ENCODE measurements around the gene RASL12.
"Not testable (repeated sequence)": the region's sequence is repeated elsewhere in the genome, so short reads cannot be mapped to it uniquely, and the experiment has no call there.

RASL12 gene

DNA sequence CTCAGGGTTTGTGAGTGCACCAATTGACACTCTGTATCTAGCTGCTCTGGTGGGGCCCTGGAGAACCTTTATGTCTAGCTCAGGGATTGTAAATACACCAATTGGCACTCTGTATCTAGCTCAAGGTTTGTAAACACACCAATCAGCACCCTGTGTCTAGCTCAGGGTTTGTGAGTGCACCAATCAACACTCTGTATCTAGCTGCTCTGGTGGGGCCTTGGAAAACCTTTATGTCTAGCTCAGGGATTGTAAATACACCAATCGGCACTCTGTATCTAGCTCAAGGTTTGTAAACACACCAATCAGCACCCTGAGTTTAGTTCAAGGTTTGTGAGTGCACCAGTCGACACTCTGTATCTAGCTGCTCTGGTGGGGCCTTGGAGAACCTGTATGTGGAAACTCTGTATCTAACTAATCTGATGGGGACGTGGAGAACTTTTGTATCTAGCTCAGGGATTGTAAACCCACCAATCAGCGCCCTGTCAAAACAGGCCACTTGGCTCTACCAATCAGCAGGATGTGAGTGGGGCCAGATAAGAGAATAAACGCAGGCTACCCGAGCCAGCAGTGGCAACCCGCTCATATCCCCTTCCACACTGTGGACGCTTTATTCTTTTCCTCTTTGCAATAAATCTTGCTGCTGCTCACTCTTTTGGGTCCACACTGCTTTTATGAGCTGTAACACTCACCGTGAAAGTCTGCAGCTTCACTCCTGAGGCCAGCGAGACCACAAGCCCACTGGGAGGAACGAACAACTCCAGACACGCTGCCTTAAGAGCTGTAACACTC lies 8.0 kb upstream of the RASL12 start:
- not testable (repeated sequence) for H3K36me3 ChIP-seq (ENCODE audit: control insufficient read depth, insufficient read depth, low read length); H3K4me1 ChIP-seq (ENCODE audit: control insufficient read depth, insufficient read depth, low read length, poor library complexity, severe bottlenecking); H3K4me3 ChIP-seq (ENCODE audit: insufficient read depth, low read depth, low read length, poor library complexity, severe bottlenecking); H3K9me3 ChIP-seq (ENCODE audit: control insufficient read depth, low read length); H3K27ac ChIP-seq (ENCODE audit: insufficient read depth, low read length, poor library complexity, severe bottlenecking); DNase-seq; H3K27me3 ChIP-seq (replicated peaks; ENCODE audit: control insufficient read depth, insufficient read depth, low read length, poor library complexity, severe bottlenecking)

DNA sequence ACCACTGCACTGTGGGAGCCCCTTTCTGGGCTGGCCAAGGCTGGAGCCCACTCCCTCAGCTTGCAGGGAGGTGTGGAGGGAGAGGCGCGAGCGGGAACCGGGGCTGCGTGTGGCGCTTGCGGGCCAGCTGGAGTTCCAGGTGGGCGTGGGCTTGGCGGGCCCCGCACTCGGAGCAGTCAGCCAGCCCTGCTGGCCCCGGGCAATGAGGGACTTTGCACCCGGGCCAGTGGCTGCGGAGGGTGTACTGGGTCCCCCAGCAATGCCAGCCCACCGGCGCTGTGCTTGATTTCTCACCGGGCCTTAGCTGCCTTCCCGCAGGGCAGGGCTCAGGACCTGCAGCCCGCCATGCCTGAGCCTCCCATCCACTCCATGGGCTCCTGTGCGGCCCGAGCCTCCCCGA lies 7.2 kb upstream of the RASL12 start:
- H3K27ac ChIP-seq (ENCODE audit: insufficient read depth, low read length, poor library complexity, severe bottlenecking); H3K27me3 ChIP-seq (replicated peaks; ENCODE audit: control insufficient read depth, insufficient read depth, low read length, poor library complexity, severe bottlenecking); DNase-seq; H3K4me3 ChIP-seq (ENCODE audit: insufficient read depth, low read depth, low read length, poor library complexity, severe bottlenecking); H3K36me3 ChIP-seq (ENCODE audit: control insufficient read depth, insufficient read depth, low read length); H3K4me1 ChIP-seq (ENCODE audit: control insufficient read depth, insufficient read depth, low read length, poor library complexity, severe bottlenecking); H3K9me3 ChIP-seq (ENCODE audit: control insufficient read depth, low read length): not testable (repeated sequence)

DNA sequence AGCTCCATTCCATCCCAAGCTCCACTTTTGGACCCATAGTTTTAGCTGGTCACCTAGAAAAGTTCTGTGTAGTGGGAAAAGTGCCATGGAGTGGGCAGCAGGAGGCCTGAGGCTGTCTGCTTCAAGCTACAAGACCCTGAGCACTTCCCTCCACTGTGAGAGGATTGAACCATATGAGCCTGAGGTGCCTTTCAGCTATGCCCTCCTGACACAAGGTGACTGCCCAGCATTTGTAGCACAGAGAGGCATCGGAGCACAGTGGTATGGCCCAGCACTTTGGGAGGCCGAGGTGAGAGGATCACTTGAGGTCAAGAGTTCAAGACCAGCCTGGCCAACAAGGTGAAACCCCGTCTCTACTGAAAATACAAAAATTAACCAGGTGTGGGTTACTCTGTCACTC lies 4.8 kb upstream of the RASL12 start:
- H3K4me1 ChIP-seq (ENCODE audit: control insufficient read depth, insufficient read depth, low read length, poor library complexity, severe bottlenecking) = no peaks in the 10 kb centered on the region
- no peak for DNase-seq
- H3K9me3 ChIP-seq (ENCODE audit: control insufficient read depth, low read length) = no peaks in the 10 kb centered on the region
- peaks cover 3% of the 10 kb centered on the region for H3K27me3 ChIP-seq (replicated peaks; ENCODE audit: control insufficient read depth, insufficient read depth, low read length, poor library complexity, severe bottlenecking)
- H3K27ac ChIP-seq (ENCODE audit: insufficient read depth, low read length, poor library complexity, severe bottlenecking) = no peak overlapping the region
- no peak overlapping the region for H3K4me3 ChIP-seq (ENCODE audit: insufficient read depth, low read depth, low read length, poor library complexity, severe bottlenecking)
- H3K36me3 ChIP-seq (ENCODE audit: control insufficient read depth, insufficient read depth, low read length) = no peaks in the 10 kb centered on the region

DNA sequence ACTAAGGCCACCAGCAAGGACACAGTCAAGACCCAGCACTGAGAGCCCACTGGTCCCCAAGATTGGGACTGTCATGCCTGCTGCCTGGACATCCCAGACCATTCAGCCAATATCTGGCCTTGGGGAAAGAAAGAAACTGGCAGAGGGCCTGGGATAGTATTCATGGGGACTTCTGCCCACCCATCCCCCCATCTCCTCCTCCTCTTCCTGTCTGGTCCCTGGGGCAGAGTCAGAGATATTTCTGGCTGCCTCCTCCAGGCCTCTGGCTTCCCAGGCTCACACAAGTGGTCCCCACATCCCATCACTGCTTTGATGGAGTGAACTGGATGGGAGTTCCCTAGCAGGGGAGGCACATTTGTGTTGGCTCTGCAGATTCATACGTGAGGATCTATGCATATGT lies 4.2 kb upstream of the RASL12 start:
- Histone ChIP-seq H3K4me3 (ENCODE audit: insufficient read depth, low read depth, low read length, poor library complexity, severe bottlenecking) (no peak overlapping the region), H3K9me3 (ENCODE audit: control insufficient read depth, low read length) (no peaks in the 10 kb centered on the region), H3K4me1 (ENCODE audit: control insufficient read depth, insufficient read depth, low read length, poor library complexity, severe bottlenecking) (no peaks in the 10 kb centered on the region), H3K27ac (ENCODE audit: insufficient read depth, low read length, poor library complexity, severe bottlenecking) (no peak overlapping the region), H3K36me3 (ENCODE audit: control insufficient read depth, insufficient read depth, low read length) (no peaks in the 10 kb centered on the region), H3K27me3 (replicated peaks; ENCODE audit: control insufficient read depth, insufficient read depth, low read length, poor library complexity, severe bottlenecking) (peaks cover 2% of the 10 kb centered on the region)
- DNase-seq = no peak

DNA sequence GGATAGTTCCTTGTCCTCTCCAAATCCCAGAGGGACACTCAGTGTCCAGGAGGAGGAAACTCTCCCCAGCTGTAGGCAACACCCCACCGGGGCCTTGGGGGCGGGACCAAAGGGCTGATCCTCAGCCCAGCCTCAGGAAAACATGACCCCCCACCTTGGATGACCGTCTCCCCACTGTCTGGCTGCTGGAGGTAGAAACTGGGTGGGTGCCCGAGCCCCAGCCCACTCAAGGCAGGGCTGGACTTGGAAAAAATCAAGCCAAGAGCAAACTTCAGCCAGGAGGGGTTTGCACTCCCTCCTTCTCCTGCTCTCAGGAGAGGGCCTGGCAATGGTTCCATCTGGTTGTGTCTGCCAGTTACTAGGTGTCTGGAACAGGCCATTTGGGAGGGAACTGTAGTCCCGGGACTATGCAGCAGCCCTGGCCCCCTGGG lies 3.6 kb upstream of the RASL12 start:
- no peak for DNase-seq
- H3K27ac ChIP-seq (ENCODE audit: insufficient read depth, low read length, poor library complexity, severe bottlenecking) = no peak overlapping the region
- no peaks in the 10 kb centered on the region for H3K9me3 ChIP-seq (ENCODE audit: control insufficient read depth, low read length)
- no peaks in the 10 kb centered on the region for H3K4me1 ChIP-seq (ENCODE audit: control insufficient read depth, insufficient read depth, low read length, poor library complexity, severe bottlenecking)
- H3K36me3 ChIP-seq (ENCODE audit: control insufficient read depth, insufficient read depth, low read length) = no peaks in the 10 kb centered on the region
- peaks cover 3% of the 10 kb centered on the region for H3K27me3 ChIP-seq (replicated peaks; ENCODE audit: control insufficient read depth, insufficient read depth, low read length, poor library complexity, severe bottlenecking)
- no peak overlapping the region for H3K4me3 ChIP-seq (ENCODE audit: insufficient read depth, low read depth, low read length, poor library complexity, severe bottlenecking)

DNA sequence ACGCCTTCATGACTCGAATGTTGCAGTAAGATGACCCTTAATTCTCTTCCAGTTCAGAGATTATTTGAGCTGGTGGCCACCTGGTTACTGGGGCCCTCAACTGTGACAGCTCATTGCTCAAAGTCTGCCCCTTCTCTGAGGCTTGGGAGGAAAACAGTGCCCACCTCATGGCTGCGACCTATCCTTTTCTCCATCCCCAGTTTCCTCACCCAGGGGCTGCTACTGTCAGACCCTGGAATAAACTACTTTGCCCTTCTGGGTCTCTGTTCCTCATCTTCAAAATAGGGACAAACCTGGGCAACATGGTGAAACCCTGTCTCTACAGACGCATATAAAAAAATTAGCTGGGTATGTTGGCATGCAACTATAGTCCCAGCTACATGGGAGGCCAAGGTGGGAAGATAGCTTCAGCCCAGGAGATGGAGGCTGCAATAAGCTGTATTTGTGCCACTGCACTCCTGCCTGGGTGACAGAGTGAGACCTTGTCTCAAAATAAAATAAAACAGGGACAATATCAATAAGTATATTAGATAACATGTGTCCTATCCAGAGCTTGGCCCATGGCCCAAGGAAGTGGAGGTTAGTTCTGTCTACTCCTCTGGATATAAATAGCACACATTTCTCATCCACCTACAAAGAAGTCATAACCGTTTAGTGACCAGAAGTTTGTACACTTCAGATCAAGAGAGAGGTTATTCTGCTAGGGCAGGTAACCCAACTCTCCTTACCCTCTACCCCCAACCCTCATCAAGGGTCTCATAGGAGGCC lies 2.2 kb upstream of the RASL12 start:
- Histone ChIP-seq H3K4me3 (ENCODE audit: insufficient read depth, low read depth, low read length, poor library complexity, severe bottlenecking) (no peak overlapping the region), H3K36me3 (ENCODE audit: control insufficient read depth, insufficient read depth, low read length) (no peaks in the 10 kb centered on the region), H3K27me3 (replicated peaks; ENCODE audit: control insufficient read depth, insufficient read depth, low read length, poor library complexity, severe bottlenecking) (peaks cover 11% of the 10 kb centered on the region), H3K27ac (ENCODE audit: insufficient read depth, low read length, poor library complexity, severe bottlenecking) (no peak overlapping the region), H3K9me3 (ENCODE audit: control insufficient read depth, low read length) (no peaks in the 10 kb centered on the region), H3K4me1 (ENCODE audit: control insufficient read depth, insufficient read depth, low read length, poor library complexity, severe bottlenecking) (no peaks in the 10 kb centered on the region)
- no peak for DNase-seq

DNA sequence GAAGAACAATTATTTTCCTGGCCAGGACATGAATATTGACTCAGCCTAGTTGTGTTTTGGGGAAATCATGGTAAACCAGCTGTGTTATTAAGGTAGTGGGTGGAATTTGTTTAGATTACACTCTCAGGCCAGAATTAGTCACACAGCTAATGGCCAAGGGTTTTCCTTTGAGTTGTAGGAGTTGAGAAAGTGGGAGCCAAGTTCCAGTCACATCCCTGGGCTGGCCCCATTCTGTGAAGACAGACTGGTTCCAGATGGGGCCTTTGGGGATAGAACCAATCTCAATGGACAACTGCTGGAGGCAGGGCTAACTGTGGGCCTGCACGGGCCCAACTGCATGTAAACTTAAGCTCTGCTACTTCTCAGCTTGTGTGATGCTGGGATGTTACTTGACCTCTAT lies 1.4 kb upstream of the RASL12 start:
- no peak overlapping the region for H3K4me3 ChIP-seq (ENCODE audit: insufficient read depth, low read depth, low read length, poor library complexity, severe bottlenecking)
- H3K36me3 ChIP-seq (ENCODE audit: control insufficient read depth, insufficient read depth, low read length) = no peaks in the 10 kb centered on the region
- no peak overlapping the region for H3K27ac ChIP-seq (ENCODE audit: insufficient read depth, low read length, poor library complexity, severe bottlenecking)
- peaks cover 11% of the 10 kb centered on the region for H3K27me3 ChIP-seq (replicated peaks; ENCODE audit: control insufficient read depth, insufficient read depth, low read length, poor library complexity, severe bottlenecking)
- no peaks in the 10 kb centered on the region for H3K9me3 ChIP-seq (ENCODE audit: control insufficient read depth, low read length)
- no peaks in the 10 kb centered on the region for H3K4me1 ChIP-seq (ENCODE audit: control insufficient read depth, insufficient read depth, low read length, poor library complexity, severe bottlenecking)
- no peak for DNase-seq

DNA sequence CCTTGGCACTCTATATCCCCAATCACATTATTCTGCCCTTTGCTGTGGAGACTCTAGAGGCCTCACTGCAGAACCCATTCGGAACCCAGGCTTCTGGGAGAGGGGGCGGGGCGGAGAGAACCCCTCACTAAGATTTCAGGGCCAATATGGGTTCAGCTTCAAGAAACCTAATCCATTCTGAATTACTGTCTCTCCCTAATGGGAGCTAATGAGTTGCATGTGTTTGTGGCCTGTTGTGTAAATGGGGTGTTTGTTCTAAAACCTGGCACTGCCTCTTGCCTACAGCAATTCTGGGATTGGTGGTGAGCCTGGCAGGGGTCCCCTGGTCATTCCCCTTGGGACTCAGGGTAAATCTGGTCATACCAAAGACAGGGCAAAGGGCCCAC lies 605 bp upstream of the RASL12 start:
- DNase-seq = no peak
- Histone ChIP-seq H3K27me3 (replicated peaks; ENCODE audit: control insufficient read depth, insufficient read depth, low read length, poor library complexity, severe bottlenecking) (peaks cover 11% of the 10 kb centered on the region), H3K4me3 (ENCODE audit: insufficient read depth, low read depth, low read length, poor library complexity, severe bottlenecking) (no peak overlapping the region), H3K4me1 (ENCODE audit: control insufficient read depth, insufficient read depth, low read length, poor library complexity, severe bottlenecking) (no peaks in the 10 kb centered on the region), H3K9me3 (ENCODE audit: control insufficient read depth, low read length) (no peaks in the 10 kb centered on the region), H3K36me3 (ENCODE audit: control insufficient read depth, insufficient read depth, low read length) (no peaks in the 10 kb centered on the region), H3K27ac (ENCODE audit: insufficient read depth, low read length, poor library complexity, severe bottlenecking) (no peak overlapping the region)

DNA sequence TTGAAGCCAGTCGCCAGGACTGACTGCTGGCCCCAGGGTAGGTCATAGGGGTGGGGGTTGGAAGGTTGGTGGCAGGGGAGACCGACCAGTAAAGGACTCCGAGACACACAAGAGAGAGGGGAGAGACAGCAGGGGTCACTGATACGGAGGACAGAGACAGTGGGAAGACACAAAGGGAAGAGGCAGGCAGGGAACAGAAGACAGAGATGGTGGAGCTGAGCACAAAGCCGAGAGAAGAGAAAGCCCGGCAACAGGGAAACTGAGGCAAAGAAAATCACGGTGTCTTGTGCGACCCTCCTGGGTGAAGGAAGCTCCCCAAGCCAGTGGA lies 510 bp downstream of the RASL12 start:
- no peak overlapping the region for H3K27ac ChIP-seq (ENCODE audit: insufficient read depth, low read length, poor library complexity, severe bottlenecking)
- H3K27me3 ChIP-seq (replicated peaks; ENCODE audit: control insufficient read depth, insufficient read depth, low read length, poor library complexity, severe bottlenecking) = peaks cover 11% of the 10 kb centered on the region

DNA sequence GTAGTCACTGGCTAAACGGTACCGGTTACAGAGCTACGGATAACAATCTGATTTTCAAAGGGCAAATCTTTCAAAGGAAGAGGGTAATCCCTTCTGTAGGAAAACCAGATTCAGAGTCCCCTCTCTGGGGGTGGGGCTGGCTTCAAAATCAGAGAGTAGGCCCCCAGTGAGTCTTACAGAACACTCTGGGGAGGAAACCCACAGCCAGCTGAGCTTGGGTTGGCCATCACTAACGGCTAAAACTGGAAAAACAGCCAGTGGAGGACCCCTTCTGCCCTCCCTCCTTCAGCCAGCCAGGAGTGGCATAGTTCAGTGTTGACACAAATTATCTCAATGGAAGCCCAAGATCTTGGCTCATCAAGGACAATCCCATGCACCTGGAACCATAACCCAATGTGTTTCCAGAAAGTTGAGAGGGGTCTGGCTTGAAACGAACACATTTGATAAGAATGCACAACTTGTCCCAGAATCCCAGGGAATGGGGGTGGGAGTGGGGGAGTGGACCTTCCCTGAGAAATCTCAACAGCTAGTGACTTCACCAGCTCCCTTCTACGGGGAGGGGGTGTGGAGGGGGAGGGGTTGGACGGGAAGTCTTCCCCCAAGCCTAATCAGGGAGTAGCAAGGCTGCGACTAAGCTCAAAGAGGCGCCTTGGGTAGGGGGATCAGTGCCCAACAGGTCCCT lies 1.0 kb downstream of the RASL12 start:
- Histone ChIP-seq H3K9me3 (ENCODE audit: control insufficient read depth, low read length) (no peaks in the 10 kb centered on the region), H3K4me3 (ENCODE audit: insufficient read depth, low read depth, low read length, poor library complexity, severe bottlenecking) (no peak overlapping the region), H3K4me1 (ENCODE audit: control insufficient read depth, insufficient read depth, low read length, poor library complexity, severe bottlenecking) (no peaks in the 10 kb centered on the region), H3K27ac (ENCODE audit: insufficient read depth, low read length, poor library complexity, severe bottlenecking) (no peak overlapping the region), H3K36me3 (ENCODE audit: control insufficient read depth, insufficient read depth, low read length) (no peaks in the 10 kb centered on the region), H3K27me3 (replicated peaks; ENCODE audit: control insufficient read depth, insufficient read depth, low read length, poor library complexity, severe bottlenecking) (peaks cover 11% of the 10 kb centered on the region)
- DNase-seq = no peak

More for the DNA sequence above, 510 bp downstream of the RASL12 start:
- Histone ChIP-seq H3K4me1 (ENCODE audit: control insufficient read depth, insufficient read depth, low read length, poor library complexity, severe bottlenecking) (no peaks in the 10 kb centered on the region), H3K36me3 (ENCODE audit: control insufficient read depth, insufficient read depth, low read length) (no peaks in the 10 kb centered on the region), H3K9me3 (ENCODE audit: control insufficient read depth, low read length) (no peaks in the 10 kb centered on the region), H3K4me3 (ENCODE audit: insufficient read depth, low read depth, low read length, poor library complexity, severe bottlenecking) (no peak overlapping the region)
- DNase-seq = no peak

All from effector memory CD4-positive, alpha-beta T cell (primary cell).